Gastrocnemius medialis (tissue), 4 donors: ENCODE measurements around the gene PALLD. TPM values are rescaled to one million over a fixed set of nuclear protein-coding genes. Genes with fewer than 3 reads are reported as not detected.

Source experiments
- ATAC-seq, 2 donors: fragments of 150-250 bp; one replicate each; pipeline ENCODE4 v1.9.1; 2016
- DNase-seq, 2 donors: peaks; one replicate each; pipeline ENCODE4 v3.0.0-alpha.2; 2019
- H3K27ac ChIP-seq, 4 donors: fragments of 200-600 bp; sonication (generic); 1 replicate in 1 of 4; 2 replicates in 3 of 4; pipeline ENCODE4 v1.5.1; 2016 to 2018; ENCODE audit warnings: mild to moderate bottlenecking in 2 of 4, moderate library complexity in 1 of 4
- H3K27me3 ChIP-seq, 3 donors: fragments of 200-600 bp; sonication (generic) in 2 of 3; 1 replicate in 1 of 3; 2 replicates in 2 of 3; pipeline versions ENCODE4 v1.5.1 to v1.6.0; 2016 to 2019; ENCODE audit warnings: mild to moderate bottlenecking in 1 of 3, moderate library complexity in 1 of 3
- H3K36me3 ChIP-seq, 2 donors: fragments of 200-600 bp; sonication (generic) in 1 of 2; one replicate each; pipeline ENCODE4 v1.5.1; 2017 to 2018
- H3K4me1 ChIP-seq, 2 donors: fragments of 200-600 bp; sonication (generic) in 1 of 2; one replicate each; pipeline ENCODE4 v1.5.1; 2016 to 2017; ENCODE audit warnings: mild to moderate bottlenecking in 2 of 2
- H3K4me3 ChIP-seq, 4 donors: fragments of 200-600 bp; sonication (generic) in 3 of 4; 1 replicate in 1 of 4; 2 replicates in 3 of 4; pipeline ENCODE4 v1.5.1; 2016 to 2019; ENCODE audit warnings: mild to moderate bottlenecking in 2 of 4
- H3K9me3 ChIP-seq, 3 donors: fragments of 200-600 bp; sonication (generic) in 2 of 3; 1 replicate in 1 of 3; 2 replicates in 2 of 3; pipeline ENCODE4 v1.5.1; 2016 to 2019
- POLR2A ChIP-seq, 2 donors: fragments of 450-650 bp; IDR thresholded peaks; one replicate each; pipeline ENCODE4 v1.6.1; 2017; ENCODE audit warnings: antibody characterized with exemption in 2 of 2, mild to moderate bottlenecking in 2 of 2, moderate library complexity in 2 of 2
- in situ Hi-C, 4 donors: fragments of 200-750 bp; cut with MboI; loops; one replicate each; pipeline versions ENCODE4 v1.15.0 to v1.8.0; 2017; ENCODE audit warnings: low sequenced_read_pairs in 4 of 4
- intact Hi-C: fragments of 100-400 bp; cut with DNase I; formaldehyde crosslinking; loops from one replicate; pipeline ENCODE4 v1.15.1; 2023; ENCODE audit warnings: low total_unique reads
- total RNA-seq, 4 donors: library from RNA; depleted of rRNA; stranded (reverse); fragments of >200 nt; gene quantifications; one replicate each; pipeline versions ENCODE4 v1.1.0 to v1.2.3, GENCODE V29; 2016
- TF ChIP-seq, protein P1 (sequence below), 5 experiments: fragments of 450-650 bp in 3 of 5; fragments of 200-600 bp in 2 of 5; sonication (generic) in 2 of 5; IDR thresholded peaks in 4 of 5; conservative IDR thresholded peaks in 1 of 5; 1 replicate in 4 of 5; 2 replicates in 1 of 5; pipeline ENCODE4 v1.5.1; 2016 to 2019; ENCODE audit warnings: antibody characterized with exemption in 5 of 5, mild to moderate bottlenecking in 3 of 5, moderate library complexity in 3 of 5

Gene PALLD
- total RNA-seq, 4 donors from 2014 or later, result 165 to 439 (median 319) TPM

DNA sequence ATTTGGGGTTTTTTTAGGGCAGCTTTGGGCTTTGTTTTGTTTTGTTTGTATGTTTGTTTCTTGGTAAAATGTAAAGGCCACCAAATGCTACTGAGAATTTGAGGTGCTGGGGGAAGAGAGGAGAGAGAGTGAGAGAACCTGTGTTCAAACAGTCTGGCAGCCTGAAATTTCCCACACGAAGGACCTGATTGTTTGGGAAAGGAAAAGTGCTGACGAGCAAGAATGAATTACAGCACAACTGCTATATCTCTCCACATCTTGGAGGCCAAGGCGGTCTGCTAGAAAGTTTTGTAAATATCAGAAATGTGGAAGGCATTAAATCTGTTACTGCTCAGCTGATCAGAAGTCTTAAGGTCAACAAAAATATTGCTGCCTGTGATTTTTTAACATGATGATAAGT, 170.5 kb downstream of the PALLD start:
- H3K27ac ChIP-seq, result peak overlapping the region; percentile 11 to 31 (median 19)
- no peak for ATAC-seq
- H3K27me3 ChIP-seq, result no peaks in the 10 kb centered on the region
- TF ChIP-seq, protein P1, sequence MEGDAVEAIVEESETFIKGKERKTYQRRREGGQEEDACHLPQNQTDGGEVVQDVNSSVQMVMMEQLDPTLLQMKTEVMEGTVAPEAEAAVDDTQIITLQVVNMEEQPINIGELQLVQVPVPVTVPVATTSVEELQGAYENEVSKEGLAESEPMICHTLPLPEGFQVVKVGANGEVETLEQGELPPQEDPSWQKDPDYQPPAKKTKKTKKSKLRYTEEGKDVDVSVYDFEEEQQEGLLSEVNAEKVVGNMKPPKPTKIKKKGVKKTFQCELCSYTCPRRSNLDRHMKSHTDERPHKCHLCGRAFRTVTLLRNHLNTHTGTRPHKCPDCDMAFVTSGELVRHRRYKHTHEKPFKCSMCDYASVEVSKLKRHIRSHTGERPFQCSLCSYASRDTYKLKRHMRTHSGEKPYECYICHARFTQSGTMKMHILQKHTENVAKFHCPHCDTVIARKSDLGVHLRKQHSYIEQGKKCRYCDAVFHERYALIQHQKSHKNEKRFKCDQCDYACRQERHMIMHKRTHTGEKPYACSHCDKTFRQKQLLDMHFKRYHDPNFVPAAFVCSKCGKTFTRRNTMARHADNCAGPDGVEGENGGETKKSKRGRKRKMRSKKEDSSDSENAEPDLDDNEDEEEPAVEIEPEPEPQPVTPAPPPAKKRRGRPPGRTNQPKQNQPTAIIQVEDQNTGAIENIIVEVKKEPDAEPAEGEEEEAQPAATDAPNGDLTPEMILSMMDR (IDR thresholded peaks at IDR 0.05 in 4 of 5, conservative IDR thresholded peaks at IDR 0.05 in 1 of 5), result no peak
- no peak for TF ChIP-seq POLR2A (IDR thresholded peaks at IDR 0.05)
- H3K4me1 ChIP-seq, result peaks cover 0 to 11% of the 10 kb centered on the region in 2 donors
- H3K36me3 ChIP-seq, result no peaks in the 10 kb centered on the region
- no peak overlapping the region for H3K4me3 ChIP-seq
- intact Hi-C loops (no loop called here), in situ Hi-C loops (no loop called here)
- no peaks in the 10 kb centered on the region for H3K9me3 ChIP-seq
- no peak for DNase-seq

DNA sequence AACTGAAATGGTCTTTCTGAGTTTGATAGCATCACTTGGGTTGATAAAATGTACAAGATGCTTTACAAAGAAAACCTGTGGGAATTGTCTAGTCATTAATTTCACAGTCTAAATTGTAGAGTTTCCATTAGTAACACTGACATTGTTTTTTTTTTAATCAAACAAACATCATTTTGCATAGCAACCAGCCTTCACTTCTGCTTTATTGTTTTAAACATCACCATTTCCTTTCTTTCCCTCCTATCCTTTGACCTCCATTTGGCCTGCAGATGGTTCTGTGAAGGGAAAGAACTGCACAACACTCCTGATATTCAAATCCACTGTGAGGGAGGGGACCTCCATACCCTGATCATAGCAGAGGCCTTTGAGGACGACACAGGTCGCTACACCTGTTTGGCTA, 171.1 kb downstream of the PALLD start:
- no peaks in the 10 kb centered on the region for H3K9me3 ChIP-seq
- no peak overlapping the region for H3K4me3 ChIP-seq
- in situ Hi-C loops (no loop called here), intact Hi-C loops (no loop called here)
- no peaks in the 10 kb centered on the region for H3K27me3 ChIP-seq
- peaks cover 0 to 6% of the 10 kb centered on the region in 2 donors for H3K4me1 ChIP-seq
- peak overlapping the region in 1 of 4 donors; percentile 11 for H3K27ac ChIP-seq
- ATAC-seq (no peak), DNase-seq (no peak)
- H3K36me3 ChIP-seq, result no peaks in the 10 kb centered on the region
- TF ChIP-seq POLR2A (IDR thresholded peaks at IDR 0.05), result no peak
- TF ChIP-seq, protein P1 (IDR thresholded peaks at IDR 0.05 in 4 of 5, conservative IDR thresholded peaks at IDR 0.05 in 1 of 5), result no peak

DNA sequence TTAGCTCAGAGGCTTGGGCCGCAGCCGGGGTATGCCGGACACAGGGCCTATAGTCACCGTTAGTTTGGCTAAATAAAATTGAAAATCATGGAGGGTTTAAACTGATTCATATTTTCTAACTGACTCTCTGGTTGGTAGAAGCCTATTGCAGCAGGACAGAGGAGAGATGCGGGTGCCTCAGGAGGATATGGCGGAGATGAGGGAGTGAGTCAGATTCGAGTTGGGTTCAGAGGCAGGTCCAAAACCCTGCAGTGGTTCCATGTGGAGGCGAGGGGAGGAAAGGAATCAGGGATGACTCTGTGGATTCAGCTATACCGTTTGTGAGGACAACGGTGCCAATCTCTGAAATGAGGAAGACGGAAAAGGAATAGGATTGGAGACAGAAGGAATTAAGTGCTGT, 176.6 kb downstream of the PALLD start:
- H3K9me3 ChIP-seq, result no peaks in the 10 kb centered on the region
- no peaks in the 10 kb centered on the region for H3K27me3 ChIP-seq
- ATAC-seq (no peak), DNase-seq (no peak)
- H3K36me3 ChIP-seq, result no peaks in the 10 kb centered on the region
- in situ Hi-C loops, result no loop called here
- H3K4me3 ChIP-seq, result no peak overlapping the region
- no peaks in the 10 kb centered on the region for H3K4me1 ChIP-seq
- no peak overlapping the region for H3K27ac ChIP-seq
- intact Hi-C loops, result no loop called here
- TF ChIP-seq, protein P1 (IDR thresholded peaks at IDR 0.05 in 4 of 5, conservative IDR thresholded peaks at IDR 0.05 in 1 of 5), result no peak
- TF ChIP-seq POLR2A (IDR thresholded peaks at IDR 0.05), result no peak

DNA sequence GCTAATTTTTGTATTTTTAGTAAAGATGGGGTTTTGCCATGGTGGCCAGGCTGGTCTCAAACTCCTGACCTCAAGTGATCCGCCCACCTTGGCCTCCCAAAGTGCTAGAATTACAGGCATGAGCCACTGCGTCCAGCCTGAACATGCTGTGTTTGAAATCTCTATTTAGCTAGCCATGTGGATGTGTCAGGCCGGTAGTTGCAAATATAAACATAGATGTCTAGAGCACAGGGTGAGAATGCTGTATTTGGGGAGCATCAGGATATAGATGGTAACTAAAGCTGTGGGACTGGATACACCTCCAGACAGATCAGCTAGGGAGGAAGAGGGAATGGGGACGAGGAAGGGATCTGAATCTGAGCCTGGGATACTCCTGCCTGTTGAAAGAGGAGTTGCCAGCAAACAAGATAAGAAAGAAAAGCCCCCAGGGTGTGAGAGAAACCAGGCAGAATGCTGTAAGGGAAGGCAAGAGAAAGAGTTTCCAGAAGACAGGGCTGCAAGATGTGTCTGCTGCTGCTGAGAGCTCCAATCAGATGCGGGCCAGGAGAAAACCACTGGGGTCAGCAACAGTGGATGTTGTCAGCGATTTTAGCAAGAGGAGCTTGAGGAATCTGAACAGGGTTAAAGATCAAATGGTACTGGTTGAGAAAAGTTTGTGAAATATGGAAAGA, 177.4 kb downstream of the PALLD start:
- Histone ChIP-seq H3K27me3 (no peaks in the 10 kb centered on the region), H3K9me3 (no peaks in the 10 kb centered on the region), H3K4me1 (no peaks in the 10 kb centered on the region), H3K36me3 (no peaks in the 10 kb centered on the region), H3K27ac (peak overlapping the region; percentile 54 to 84 (median 78)), H3K4me3 (no peak overlapping the region)
- no peak for ATAC-seq
- TF ChIP-seq, protein P1 (IDR thresholded peaks at IDR 0.05 in 4 of 5, conservative IDR thresholded peaks at IDR 0.05 in 1 of 5), result no peak
- no peak for TF ChIP-seq POLR2A (IDR thresholded peaks at IDR 0.05)
- in situ Hi-C loops, result no loop called here
- DNase-seq, result no peak
- intact Hi-C loops, result loop anchor here (2.0 kb wide), 1 partner anchor 17 kb away; no protein-coding TSS in a partner anchor
